IMR-90 (cell line): ENCODE data around the gene IMP3. TPM values are rescaled to one million over a fixed set of nuclear protein-coding genes. Genes with fewer than 3 reads are reported as not detected.
"Not testable (repeated sequence)": the region's sequence is repeated elsewhere in the genome, so short reads cannot be mapped to it uniquely, and the experiment has no call there.

ENCODE experiments used
- ATAC-seq: fragments of 200-7000 bp; cut with Tn5 transposase; 2 replicates; pipeline ENCODE4 v1.9.1; 2020; ENCODE audit warnings: low read depth, mild to moderate bottlenecking, moderate library complexity
- BruUV-seq: library from RNA; stranded (reverse); fragments of 400-500 nt; replicated peaks from 2 replicates; lab custom pipeline; 2021; lab: Mats Ljungman, UMichigan
- CTCF ChIA-PET: fragments of 300-600 bp; formaldehyde crosslinking; extraction: SDS; loops from one replicate; lab custom pipeline; 2021; ENCODE audit warnings: antibody characterized with exemption; lab: Yijun Ruan, JAX
- POLR2A ChIA-PET: fragments of 300-600 bp; sonication (Branson Sonifier 250); formaldehyde crosslinking; loops from one replicate; lab custom pipeline; 2022; ENCODE audit warnings: antibody characterized with exemption; ENCODE audit not compliant: unreplicated experiment; lab: Charles Lee
- DNase-seq: peaks from one replicate; pipeline ENCODE4 v3.0.0; 2013
- H2AFZ ChIP-seq: replicated peaks from 2 replicates; pipeline ENCODE3; 2013; ENCODE audit warnings: low read length, mild to moderate bottlenecking; ENCODE audit not compliant: poor library complexity
- H2AK5ac ChIP-seq: 2 replicates; pipeline ENCODE4 v1.6.1; 2013; ENCODE audit warnings: low read depth, low read length, inconsistent platforms
- H2AK9ac ChIP-seq: replicated peaks from 2 replicates; pipeline ENCODE3; 2013; ENCODE audit warnings: mild to moderate bottlenecking, low read depth, low read length, moderate library complexity; ENCODE audit not compliant: poor library complexity
- H2BK120ac ChIP-seq: 2 replicates; pipeline ENCODE4 v1.6.1; 2013; ENCODE audit warnings: low read depth, low read length, inconsistent platforms
- H2BK15ac ChIP-seq: 3 replicates; pipeline ENCODE4 v1.6.1; 2013; ENCODE audit warnings: low read depth, low read length, inconsistent platforms
- H2BK20ac ChIP-seq: 2 replicates; pipeline ENCODE4 v1.6.1; 2013; ENCODE audit warnings: low read depth, mild to moderate bottlenecking, inconsistent platforms, low read length, moderate library complexity
- H2BK5ac ChIP-seq: 2 replicates; pipeline ENCODE4 v1.6.1; 2013; ENCODE audit warnings: mild to moderate bottlenecking, low read depth, low read length, inconsistent platforms; ENCODE audit not compliant: poor library complexity, severe bottlenecking
- H3K14ac ChIP-seq: replicated peaks from 2 replicates; pipeline ENCODE4 v1.6.1; 2013; ENCODE audit warnings: low read depth, low read length, inconsistent platforms
- H3K18ac ChIP-seq: 2 replicates; pipeline ENCODE4 v1.6.1; 2013; ENCODE audit warnings: low read depth, low read length, control low read depth
- H3K23ac ChIP-seq: 2 replicates; pipeline ENCODE4 v1.6.1; 2013; ENCODE audit warnings: low read depth, low read length, inconsistent platforms
- H3K27ac ChIP-seq: 2 replicates; pipeline ENCODE4 v1.5.1; 2013; ENCODE audit warnings: mild to moderate bottlenecking, control low read depth, low read length; ENCODE audit not compliant: insufficient read depth
- H3K27me3 ChIP-seq: 2 replicates; pipeline ENCODE4 v1.6.1; 2013; ENCODE audit warnings: low read length; ENCODE audit not compliant: control insufficient read depth, insufficient read depth
- H3K36me3 ChIP-seq: 2 replicates; pipeline ENCODE4 v1.6.1; 2013; ENCODE audit warnings: low read length, mixed read lengths; ENCODE audit not compliant: control insufficient read depth, insufficient read depth
- H3K4ac ChIP-seq: 2 replicates; pipeline ENCODE4 v1.6.1; 2013; ENCODE audit warnings: low read depth, low read length, inconsistent platforms
- H3K4me1 ChIP-seq: 2 replicates; pipeline ENCODE4 v1.6.1; 2013; ENCODE audit warnings: low read length, mixed read lengths; ENCODE audit not compliant: control insufficient read depth, insufficient read depth
- H3K4me2 ChIP-seq: 2 replicates; pipeline ENCODE4 v1.6.1; 2013; ENCODE audit warnings: low read depth, mild to moderate bottlenecking, control low read depth, low read length, moderate library complexity
- H3K4me3 ChIP-seq: 2 replicates; pipeline ENCODE4 v1.5.1; 2013; ENCODE audit warnings: low read depth, mild to moderate bottlenecking, control low read depth, low read length, moderate library complexity; ENCODE audit not compliant: insufficient read depth
- H3K56ac ChIP-seq: 2 replicates; pipeline ENCODE4 v1.6.1; 2013; ENCODE audit warnings: low read length, inconsistent platforms; ENCODE audit not compliant: insufficient read depth; ENCODE audit errors: extremely low read depth
- H3K79me1 ChIP-seq, 2 experiments: 2 replicates each; pipeline ENCODE4 v1.6.1; 2013; ENCODE audit warnings: low read length in 2 of 2, inconsistent platforms in 1 of 2, low read depth in 1 of 2
- H3K9ac ChIP-seq: 2 replicates; pipeline ENCODE4 v1.6.1; 2013; ENCODE audit warnings: low read depth, low read length, control low read depth
- H3K9me1 ChIP-seq: 2 replicates; pipeline ENCODE4 v1.6.1; 2013; ENCODE audit warnings: low read length, inconsistent platforms; ENCODE audit not compliant: insufficient read depth
- H3K9me3 ChIP-seq: 2 replicates; pipeline ENCODE4 v1.6.1; 2013; ENCODE audit warnings: low read length; ENCODE audit not compliant: control insufficient read depth, insufficient read depth
- H4K20me1 ChIP-seq: 2 replicates; pipeline ENCODE4 v1.6.1; 2013; ENCODE audit warnings: low read length, inconsistent platforms; ENCODE audit not compliant: insufficient read depth
- H4K5ac ChIP-seq: 2 replicates; pipeline ENCODE4 v1.6.1; 2013; ENCODE audit warnings: mild to moderate bottlenecking, low read depth, low read length, control low read depth
- H4K8ac ChIP-seq, 2 experiments: 2 replicates each; pipeline ENCODE4 v1.6.1; 2013; ENCODE audit warnings: low read depth in 2 of 2, low read length in 2 of 2, control low read depth in 1 of 2, inconsistent platforms in 1 of 2
- H4K91ac ChIP-seq: 2 replicates; pipeline ENCODE4 v1.6.1; 2013; ENCODE audit warnings: low read depth, low read length, inconsistent platforms; ENCODE audit not compliant: insufficient read depth
- RAD21 ChIP-seq: IDR thresholded peaks from 2 replicates; pipeline ENCODE4 v1.6.1; 2012; ENCODE audit warnings: low read length, improper control_type of control experiment
- SMC3 ChIP-seq: fragments of 150-350 bp; IDR thresholded peaks from 2 replicates; pipeline ENCODE4 v1.6.1; 2016; ENCODE audit warnings: low read depth, mild to moderate bottlenecking, antibody characterized with exemption, low read length, moderate library complexity
- WGBS, 2 experiments: methylation state at CpG; one replicate each; pipeline versions ENCODE4 v1.1.5 to v1.1.7; 2013; ENCODE audit warnings: missing lambda C conversion rate in 2 of 2; ENCODE audit not compliant: insufficient read length in 1 of 2; ENCODE audit errors: extremely low coverage in 2 of 2; 5-methylcytosine and 5-hydroxymethylcytosine counted together
- dilution Hi-C: fragments of 300-500 bp; cut with HindIII; formaldehyde crosslinking; loops from one replicate; pipeline ENCODE4 v1.14.3; 2018; ENCODE audit warnings: low sequenced_read_pairs; ENCODE audit not compliant: unreplicated experiment
- in situ Hi-C: fragments of 300-500 bp; cut with MboI; formaldehyde crosslinking; loops from 3 replicates; pipeline ENCODE4 v1.14.3; 2019; ENCODE audit warnings: low sequenced_read_pairs, inconsistent platforms, mixed read lengths
- intact Hi-C: fragments of 100-400 bp; cut with micrococcal nuclease; formaldehyde crosslinking; loops from 2 replicates; pipeline ENCODE4 v1.10.0; 2022
- polyA plus RNA-seq, 3 experiments: library from polyadenylated mRNA; depleted of rRNA; stranded (reverse); fragments of >200 nt; gene quantifications; 2 replicates each; pipeline ENCODE4 v1.2.3, GENCODE V29; 2012; ENCODE audit warnings: low replicate concordance in 1 of 3
- total RNA-seq: library from RNA; depleted of rRNA; stranded (reverse); fragments of >200 nt; gene quantifications from 2 replicates; pipeline ENCODE4 v1.2.3, GENCODE V29; 2012
- TF ChIP-seq, protein P1 (sequence below): conservative IDR thresholded peaks from 2 replicates; pipeline ENCODE4 v1.5.1; 2012; ENCODE audit warnings: mild to moderate bottlenecking, low read depth, low read length, improper control_type of control experiment

The IMP3 gene
- total and polyA plus RNA-seq, 2 of the 4 experiments (the other 2 are of a cell fraction), result 42.1 to 59.3 TPM

DNA sequence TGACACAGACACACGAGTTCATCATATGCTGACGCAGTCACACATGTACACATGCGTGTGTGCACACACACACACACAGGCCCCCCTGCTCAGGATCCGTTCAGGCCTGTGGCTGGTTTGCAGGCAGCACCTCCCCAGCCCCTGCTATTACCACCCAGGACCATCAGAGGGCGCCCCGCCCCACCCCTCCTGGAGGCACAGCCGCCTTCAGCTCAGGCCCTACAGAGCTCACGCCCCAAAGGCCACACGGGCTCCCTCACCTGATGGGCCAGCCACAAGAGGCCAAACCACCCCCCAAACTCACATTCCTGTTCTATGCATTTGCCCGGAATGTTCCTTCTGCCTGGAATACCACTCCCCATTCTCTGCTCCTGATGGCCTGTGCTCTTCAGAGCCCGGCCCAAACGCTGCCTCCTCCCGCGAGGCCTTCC, 46.2 kb upstream of the IMP3 start:
- H3K9ac ChIP-seq, H3K14ac ChIP-seq, H3K27ac ChIP-seq, H3K27me3 ChIP-seq, H3K9me3 ChIP-seq, H2BK15ac ChIP-seq, BruUV-seq, H3K4me2 ChIP-seq, H3K4ac ChIP-seq, H2BK120ac ChIP-seq, H3K56ac ChIP-seq, H3K4me3 ChIP-seq, H4K8ac ChIP-seq, H4K5ac ChIP-seq, H3K23ac ChIP-seq, H4K91ac ChIP-seq, H3K9me1 ChIP-seq, H3K4me1 ChIP-seq, H3K18ac ChIP-seq, H2BK20ac ChIP-seq, H4K20me1 ChIP-seq, dilution Hi-C loops, H2AK5ac ChIP-seq, POLR2A ChIA-PET, H2AFZ ChIP-seq, H2BK5ac ChIP-seq, DNase-seq: not testable (repeated sequence)
- Histone ChIP-seq H2AK9ac (peak overlapping the region; percentile 24), H3K36me3 (peaks cover 20% of the 10 kb centered on the region), H3K79me1 (peaks cover 6 to 37% of the 10 kb centered on the region in 2 experiments; a peak in 3 of 4 replicates)
- TF ChIP-seq, protein P1, sequence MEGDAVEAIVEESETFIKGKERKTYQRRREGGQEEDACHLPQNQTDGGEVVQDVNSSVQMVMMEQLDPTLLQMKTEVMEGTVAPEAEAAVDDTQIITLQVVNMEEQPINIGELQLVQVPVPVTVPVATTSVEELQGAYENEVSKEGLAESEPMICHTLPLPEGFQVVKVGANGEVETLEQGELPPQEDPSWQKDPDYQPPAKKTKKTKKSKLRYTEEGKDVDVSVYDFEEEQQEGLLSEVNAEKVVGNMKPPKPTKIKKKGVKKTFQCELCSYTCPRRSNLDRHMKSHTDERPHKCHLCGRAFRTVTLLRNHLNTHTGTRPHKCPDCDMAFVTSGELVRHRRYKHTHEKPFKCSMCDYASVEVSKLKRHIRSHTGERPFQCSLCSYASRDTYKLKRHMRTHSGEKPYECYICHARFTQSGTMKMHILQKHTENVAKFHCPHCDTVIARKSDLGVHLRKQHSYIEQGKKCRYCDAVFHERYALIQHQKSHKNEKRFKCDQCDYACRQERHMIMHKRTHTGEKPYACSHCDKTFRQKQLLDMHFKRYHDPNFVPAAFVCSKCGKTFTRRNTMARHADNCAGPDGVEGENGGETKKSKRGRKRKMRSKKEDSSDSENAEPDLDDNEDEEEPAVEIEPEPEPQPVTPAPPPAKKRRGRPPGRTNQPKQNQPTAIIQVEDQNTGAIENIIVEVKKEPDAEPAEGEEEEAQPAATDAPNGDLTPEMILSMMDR, result peak; percentile 63
- peak; percentile 71 for TF ChIP-seq RAD21
- peak; percentile 65 for TF ChIP-seq SMC3
- intact Hi-C loops, result loop anchor here (1.0 kb wide), 2 partner anchors 47 to 116 kb away; no protein-coding TSS in a partner anchor
- in situ Hi-C loops, result loop anchor here (5.0 kb wide), 2 partner anchors 46 to 121 kb away; no protein-coding TSS in a partner anchor
- WGBS, 2 experiments, result 25% methylated on average over 5 of the region's 14 CpGs; no CpG with 5 or more reads in 1 of the 2 experiments
- CTCF ChIA-PET, result interaction anchor here (0.6 to 0.7 kb wide), 5 partner anchors 17 to 253 kb away, joined by 3 to 4 read pairs (median 3); a partner anchor contains a TSS
- ATAC-seq, result peak; percentile 96
